Activated CD4-positive, alpha-beta T cell treated with anti-CD3 and anti-CD28 coated beads, Interleukin-2, Interleukin-4, amounts not matched to agents 100 ng/mL and 50 ng/mL, durations not matched to agents 16 hours and 8 hours (primary cell): ENCODE results near the gene GPHN.
"Not testable (repeated sequence)": the region's sequence is repeated elsewhere in the genome, so short reads cannot be mapped to it uniquely, and the experiment has no call there.

ENCODE experiments used
- DNase-seq: peaks from one replicate; pipeline ENCODE4 v3.0.0-alpha.2; 2020; ENCODE audit warnings: low spot score

The GPHN gene

GRCh38 chr14:66657780-66658179 lies 149.8 kb downstream of the GPHN start:
- DNase-seq, result no peak

GRCh38 chr14:66662374-66662773 lies 154.4 kb downstream of the GPHN start:
- DNase-seq, result no peak

- DNase-seq, result no peak
Observed at GRCh38 chr14:66677780-66678179, 169.8 kb downstream of the GPHN start.

GRCh38 chr14:66680216-66680615 lies 172.3 kb downstream of the GPHN start:
- no peak for DNase-seq

GRCh38 chr14:66696326-66696725 lies 188.4 kb downstream of the GPHN start:
- no peak for DNase-seq

- no peak for DNase-seq
Observed at GRCh38 chr14:66698503-66698902, 190.6 kb downstream of the GPHN start.

- DNase-seq, result no peak
Observed at GRCh38 chr14:66701813-66702212, 193.9 kb downstream of the GPHN start.

GRCh38 chr14:66708267-66708666 lies 200.3 kb downstream of the GPHN start:
- DNase-seq, result no peak

- DNase-seq, result no peak
Observed at GRCh38 chr14:66709291-66709690, 201.3 kb downstream of the GPHN start.

GRCh38 chr14:66714291-66714690 lies 206.3 kb downstream of the GPHN start:
- not testable (repeated sequence) for DNase-seq

GRCh38 chr14:66715313-66715712 lies 207.4 kb downstream of the GPHN start:
- not testable (repeated sequence) for DNase-seq

- DNase-seq, result no peak
Observed at GRCh38 chr14:66716227-66716626, 208.3 kb downstream of the GPHN start.

GRCh38 chr14:66717561-66718140 lies 209.7 kb downstream of the GPHN start:
- no peak for DNase-seq

GRCh38 chr14:66724996-66725395 lies 217.0 kb downstream of the GPHN start:
- no peak for DNase-seq

- not testable (repeated sequence) for DNase-seq
Observed at GRCh38 chr14:66731298-66731697, 223.4 kb downstream of the GPHN start.

GRCh38 chr14:66735853-66736252 lies 227.9 kb downstream of the GPHN start:
- no peak for DNase-seq

GRCh38 chr14:66739826-66740225 lies 231.9 kb downstream of the GPHN start:
- DNase-seq, result no peak

- DNase-seq, result no peak
Observed at GRCh38 chr14:66745078-66745477, 237.1 kb downstream of the GPHN start.

- peak; percentile 9 for DNase-seq
Observed at GRCh38 chr14:66746316-66747006, 238.5 kb downstream of the GPHN start.

- DNase-seq, result peak; percentile 60
Observed at GRCh38 chr14:66752109-66752508, 244.2 kb downstream of the GPHN start.

GRCh38 chr14:66758031-66758613 lies 250.2 kb downstream of the GPHN start:
- no peak for DNase-seq

- no peak for DNase-seq
Observed at GRCh38 chr14:66772146-66772545, 264.2 kb downstream of the GPHN start.

GRCh38 chr14:66782853-66783252 lies 274.9 kb downstream of the GPHN start:
- no peak for DNase-seq

GRCh38 chr14:66790101-66790500 lies 282.2 kb downstream of the GPHN start:
- no peak for DNase-seq
